GM18951 (cell line): ENCODE results near the gene SPSB3.

ENCODE experiments used
- POLR2A ChIP-seq: IDR thresholded peaks from 4 replicates; pipeline ENCODE4 v1.6.1; 2011; ENCODE audit warnings: mild to moderate bottlenecking; ENCODE audit not compliant: insufficient read length, insufficient read depth; ENCODE audit errors: extremely low read depth
- in situ Hi-C: fragments of 300-500 bp; cut with MboI; formaldehyde crosslinking; loops from one replicate; pipeline ENCODE4 v1.12.0; 2022; ENCODE audit warnings: low sequenced_read_pairs, mixed read lengths, inconsistent platforms; ENCODE audit not compliant: unreplicated experiment

The SPSB3 gene

DNA sequence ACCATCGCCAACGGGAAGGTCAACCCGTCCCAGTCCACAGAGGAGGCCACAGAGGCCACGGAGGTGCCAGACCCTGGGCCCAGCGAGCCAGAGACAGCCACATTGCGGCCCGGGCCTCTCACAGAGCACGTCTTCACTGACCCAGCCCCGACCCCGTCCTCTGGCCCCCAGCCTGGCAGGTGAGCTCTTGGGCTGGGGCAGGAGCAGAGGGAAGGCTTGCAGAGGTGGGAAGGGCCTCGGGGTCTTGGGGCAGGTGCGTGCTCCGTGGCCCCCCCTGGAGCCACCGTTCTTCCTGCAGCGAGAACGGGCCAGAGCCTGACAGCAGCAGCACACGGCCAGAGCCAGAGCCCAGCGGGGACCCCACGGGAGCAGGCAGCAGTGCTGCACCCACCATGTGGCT lies 16.1 kb downstream of the SPSB3 start:
- TF ChIP-seq POLR2A: no peak
- in situ Hi-C loops: no loop called here

DNA sequence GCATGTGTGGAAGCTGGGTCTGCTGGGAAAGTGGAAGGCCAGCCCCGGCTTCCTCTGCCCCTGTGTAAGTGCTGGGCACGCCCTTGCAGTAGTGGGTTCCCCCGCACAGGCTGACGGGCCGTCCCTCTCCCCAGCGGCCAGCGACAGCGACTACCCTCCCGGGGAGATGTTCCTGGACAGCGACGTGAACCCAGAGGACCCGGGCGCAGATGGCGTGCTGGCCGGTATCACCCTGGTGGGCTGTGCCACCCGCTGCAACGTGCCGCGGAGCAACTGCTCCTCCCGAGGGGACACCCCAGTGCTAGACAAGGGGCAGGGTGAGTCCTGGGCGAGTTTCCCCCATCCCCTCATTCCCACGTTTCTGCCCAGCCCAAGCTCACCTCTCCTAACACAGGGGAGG lies 16.5 kb downstream of the SPSB3 start:
- TF ChIP-seq POLR2A: no peak
- in situ Hi-C loops: no loop called here

DNA sequence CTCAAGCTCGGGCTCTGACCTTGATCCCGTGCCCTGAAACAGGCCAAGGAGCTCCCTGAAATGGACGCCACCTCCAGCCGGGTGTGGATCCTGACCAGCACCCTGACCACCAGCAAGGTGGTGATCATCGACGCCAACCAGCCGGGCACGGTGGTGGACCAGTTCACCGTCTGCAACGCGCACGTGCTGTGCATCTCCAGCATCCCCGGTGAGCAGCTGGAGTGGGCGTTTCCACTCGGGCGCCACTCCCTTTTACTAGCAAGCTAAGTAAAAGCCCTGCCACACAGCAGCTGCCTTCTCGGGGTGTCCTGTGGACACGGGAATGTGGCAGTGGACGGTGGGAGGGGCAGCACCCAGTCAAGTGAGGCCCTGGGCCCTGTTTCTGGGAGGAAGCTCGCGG lies 17.4 kb downstream of the SPSB3 start:
- in situ Hi-C loops: no loop called here

DNA sequence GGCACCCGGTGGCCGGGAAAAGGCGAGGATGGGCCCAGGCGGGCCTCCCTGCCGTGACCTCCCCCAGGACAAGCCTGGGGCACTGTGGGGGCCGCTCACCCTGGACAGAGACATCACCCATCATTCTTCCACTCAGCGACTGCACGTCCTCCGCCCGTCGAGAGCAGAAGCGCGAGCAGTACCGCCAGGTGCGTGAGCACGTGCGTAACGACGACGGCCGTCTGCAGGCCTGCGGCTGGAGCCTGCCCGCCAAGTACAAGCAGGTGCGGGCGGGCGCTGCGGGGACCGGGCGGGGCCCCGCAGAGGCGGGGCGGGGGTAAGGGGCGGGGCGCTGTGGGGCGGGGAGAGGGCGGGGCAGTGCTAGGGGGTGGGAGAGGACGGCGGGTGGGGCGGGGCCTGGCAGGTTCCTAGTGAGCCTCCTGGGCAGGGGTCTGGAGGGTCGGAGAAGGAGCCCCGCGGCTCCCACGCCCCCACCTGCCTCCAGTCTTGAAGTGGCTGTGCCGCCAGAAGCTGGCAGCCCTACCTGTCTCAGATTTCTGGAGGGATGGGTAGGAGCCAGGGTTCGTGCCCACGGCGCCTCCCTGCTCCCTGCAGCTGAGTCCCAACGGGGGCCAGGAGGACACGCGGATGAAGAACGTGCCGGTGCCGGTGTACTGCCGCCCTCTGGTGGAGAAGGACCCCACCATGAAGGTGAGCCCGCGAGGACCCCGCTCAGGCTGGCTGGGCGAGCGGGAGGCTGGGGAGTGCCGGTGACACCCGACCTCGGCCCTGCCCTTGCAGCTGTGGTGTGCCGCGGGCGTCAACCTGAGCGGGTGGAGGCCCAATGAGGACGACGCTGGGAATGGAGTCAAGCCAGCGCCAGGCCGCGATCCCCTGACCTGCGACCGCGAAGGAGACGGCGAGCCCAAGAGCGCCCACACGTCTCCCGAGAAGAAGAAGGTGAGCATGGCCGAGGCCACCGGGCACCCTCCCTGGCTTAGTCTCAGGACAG lies 18.6 kb downstream of the SPSB3 start:
- no peak for TF ChIP-seq POLR2A

More for the DNA sequence above, 17.4 kb downstream of the SPSB3 start:
- TF ChIP-seq POLR2A: no peak

DNA sequence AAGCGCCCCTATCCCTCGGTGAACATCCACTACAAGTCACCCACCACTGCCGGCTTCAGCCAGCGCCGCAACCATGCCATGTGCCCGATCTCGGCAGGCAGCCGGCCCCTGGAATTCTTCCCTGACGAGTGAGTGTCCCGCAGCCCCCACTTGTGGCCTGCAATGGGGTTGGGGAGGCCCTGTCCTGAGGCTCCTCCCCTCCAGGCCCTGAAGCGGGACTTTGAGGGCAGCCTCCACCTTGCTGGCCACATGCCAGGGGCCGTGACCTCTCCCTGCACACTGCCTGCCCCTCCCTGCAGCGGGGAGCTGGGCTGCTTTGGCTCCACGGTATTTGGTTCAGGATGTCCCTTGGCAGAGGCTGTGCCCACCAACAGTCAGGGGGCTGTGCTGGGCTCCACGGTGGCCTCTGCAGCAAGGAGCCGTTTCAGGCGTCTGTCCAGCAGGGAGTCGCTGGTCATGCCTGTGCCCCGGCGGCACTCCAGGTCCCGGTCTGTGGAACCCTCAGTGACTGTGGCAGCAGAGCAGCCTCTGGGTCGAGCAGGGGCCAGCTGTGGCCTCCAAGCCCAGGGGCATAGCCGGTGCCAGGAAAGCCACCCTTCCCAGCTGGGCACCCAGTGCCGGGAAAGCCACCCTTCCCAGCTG lies 19.4 kb downstream of the SPSB3 start:
- in situ Hi-C loops: no loop called here
- no peak for TF ChIP-seq POLR2A

More for the DNA sequence above, 18.6 kb downstream of the SPSB3 start:
- in situ Hi-C loops: no loop called here

DNA sequence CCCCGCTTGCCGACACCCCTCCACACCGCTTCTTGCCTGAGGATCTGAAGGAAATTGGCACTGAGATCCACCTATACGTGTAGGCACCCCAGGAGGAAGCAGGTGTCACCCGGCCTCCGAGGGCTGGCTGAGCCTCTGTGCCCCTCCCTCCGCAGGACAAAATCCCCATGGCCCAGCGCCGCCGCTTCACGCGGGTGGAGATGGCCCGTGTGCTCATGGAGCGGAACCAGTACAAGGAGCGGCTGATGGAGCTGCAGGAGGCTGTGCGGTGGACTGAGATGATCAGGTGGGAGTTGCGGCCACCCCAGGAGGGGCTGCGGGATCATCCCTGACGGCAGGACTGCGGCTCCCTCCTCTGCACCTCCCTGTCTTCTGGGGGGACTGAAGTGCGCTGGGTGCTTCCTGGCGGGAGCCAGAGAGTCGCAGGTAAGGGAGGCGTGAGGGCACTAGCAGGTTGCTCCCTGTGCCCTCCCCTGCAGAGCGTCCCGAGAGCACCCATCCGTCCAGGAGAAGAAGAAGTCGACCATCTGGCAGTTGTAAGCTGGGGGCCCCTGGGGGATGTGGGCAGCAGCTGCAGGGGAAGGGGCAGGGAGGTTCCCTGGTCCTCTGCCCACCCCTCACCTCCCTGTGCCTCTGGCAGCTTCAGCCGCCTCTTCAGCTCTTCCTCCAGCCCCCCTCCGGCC lies 20.0 kb downstream of the SPSB3 start:
- no peak for TF ChIP-seq POLR2A
- in situ Hi-C loops: no loop called here

DNA sequence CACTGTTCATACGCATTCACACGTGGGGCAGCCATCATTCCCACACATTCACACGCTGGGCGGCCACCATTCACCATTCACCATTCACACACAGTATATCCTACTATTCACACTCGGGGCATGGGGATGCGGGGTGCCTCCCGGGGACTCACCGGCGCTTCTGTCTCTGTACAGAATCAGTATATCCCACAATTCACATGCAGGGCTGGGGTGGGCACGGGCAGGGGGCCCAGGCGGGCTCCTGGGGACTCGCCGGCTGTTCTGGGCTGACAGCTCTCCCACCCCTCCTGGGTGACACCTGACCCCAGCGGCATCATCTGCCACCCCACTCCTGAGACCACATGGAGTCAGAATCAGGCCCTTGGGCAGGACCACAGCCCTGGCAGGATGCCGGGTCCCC lies 20.6 kb downstream of the SPSB3 start:
- TF ChIP-seq POLR2A: no peak
- in situ Hi-C loops: no loop called here

DNA sequence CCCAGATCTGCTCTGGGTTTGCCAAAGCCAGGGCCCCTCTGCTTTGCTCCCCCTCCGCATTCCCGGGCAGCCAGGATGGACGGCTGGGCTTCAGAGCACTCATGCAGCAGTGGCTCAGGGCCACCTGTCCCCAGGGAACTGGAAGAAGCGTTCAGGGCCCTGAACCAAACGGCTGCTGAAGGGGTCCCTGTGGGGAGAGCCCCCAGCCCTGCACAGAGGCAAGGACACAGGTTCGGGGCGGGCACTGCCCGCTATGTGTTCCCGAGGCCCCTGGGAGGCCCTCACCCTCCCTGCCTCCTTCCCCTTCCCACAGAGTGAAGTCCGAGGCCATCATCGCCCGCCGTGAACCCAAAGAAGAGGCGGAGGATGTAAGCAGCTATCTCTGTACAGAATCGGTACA lies 21.5 kb downstream of the SPSB3 start:
- no peak for TF ChIP-seq POLR2A
- in situ Hi-C loops: no loop called here

DNA sequence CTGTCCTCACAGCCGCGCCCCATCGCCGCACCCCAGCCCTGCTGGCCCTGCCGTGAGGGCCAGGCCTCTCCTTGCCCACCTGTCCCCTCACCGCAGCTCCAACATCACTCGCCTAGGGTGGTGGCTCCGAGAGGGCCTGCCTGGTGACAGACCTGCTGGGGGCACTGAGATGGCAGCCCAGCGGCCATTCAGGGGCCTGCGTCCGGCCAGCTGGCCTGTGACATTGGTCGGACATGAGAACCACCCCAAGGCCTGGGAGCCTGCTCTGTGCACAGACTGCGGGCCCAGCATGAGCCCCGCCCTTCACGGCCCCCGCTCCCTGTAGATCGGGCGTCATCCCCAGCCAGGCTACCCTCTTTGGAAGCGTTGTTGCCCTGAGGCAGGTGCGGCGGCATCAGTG lies 22.9 kb downstream of the SPSB3 start:
- TF ChIP-seq POLR2A: no peak

DNA sequence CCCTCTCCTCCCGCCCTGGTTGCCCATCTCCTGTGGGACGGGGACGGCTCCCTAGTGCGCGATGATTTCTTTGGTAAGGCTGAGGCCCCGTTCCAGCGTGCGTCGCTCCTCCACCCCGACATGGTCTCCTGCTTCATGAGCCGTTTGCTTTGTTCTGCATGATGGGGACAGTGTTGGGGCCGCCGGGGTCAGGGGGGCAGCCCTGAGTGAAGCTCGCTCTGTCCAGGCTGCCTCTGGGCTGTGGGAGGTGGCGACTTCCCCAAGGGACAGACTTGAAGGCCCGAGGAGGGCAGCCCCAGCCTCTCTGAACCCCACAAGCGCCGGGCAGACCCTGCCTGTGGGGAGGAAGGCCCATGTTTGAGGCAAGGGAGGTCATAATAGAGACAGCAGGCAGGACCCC lies 23.4 kb downstream of the SPSB3 start:
- in situ Hi-C loops: no loop called here

More for the DNA sequence above, 22.9 kb downstream of the SPSB3 start:
- in situ Hi-C loops: no loop called here

DNA sequence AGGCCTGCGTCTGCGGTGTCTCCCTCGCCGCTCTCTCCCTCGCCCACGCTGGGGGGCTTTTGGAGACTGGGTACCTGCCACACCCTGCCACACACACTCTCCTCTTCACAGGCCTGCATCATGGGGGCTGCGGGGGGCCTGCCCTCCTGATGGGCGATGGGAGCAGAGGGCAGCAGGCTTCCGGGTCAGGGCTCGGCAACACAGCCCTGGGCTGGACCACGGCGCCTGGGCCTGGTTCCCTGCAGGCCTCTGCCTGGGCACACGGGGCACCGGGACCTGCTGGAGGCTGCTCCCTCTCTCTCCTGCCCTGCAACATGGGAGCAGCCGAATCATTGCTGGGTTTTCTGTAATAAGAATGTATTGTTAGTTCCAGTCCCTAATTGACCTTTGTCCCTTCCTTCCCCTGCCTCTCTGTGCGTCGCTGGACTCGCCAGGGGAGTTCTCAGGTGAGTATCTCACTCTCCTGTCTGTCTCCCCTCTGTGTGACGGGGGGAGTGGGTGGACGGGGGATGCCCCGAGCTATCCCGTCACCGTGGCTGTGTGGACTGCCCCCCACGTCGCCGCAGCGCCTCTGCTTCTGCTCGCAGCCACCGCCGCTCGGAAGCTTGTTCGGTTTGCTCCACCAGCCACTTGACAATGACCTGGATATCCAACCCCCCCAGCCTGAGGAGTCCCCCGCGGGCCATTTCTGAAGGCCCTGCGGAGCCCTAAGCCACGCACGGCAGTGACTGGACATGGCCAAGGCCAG lies 24.5 kb downstream of the SPSB3 start:
- TF ChIP-seq POLR2A: no peak
- in situ Hi-C loops: no loop called here

More for the DNA sequence above, 23.4 kb downstream of the SPSB3 start:
- no peak for TF ChIP-seq POLR2A

DNA sequence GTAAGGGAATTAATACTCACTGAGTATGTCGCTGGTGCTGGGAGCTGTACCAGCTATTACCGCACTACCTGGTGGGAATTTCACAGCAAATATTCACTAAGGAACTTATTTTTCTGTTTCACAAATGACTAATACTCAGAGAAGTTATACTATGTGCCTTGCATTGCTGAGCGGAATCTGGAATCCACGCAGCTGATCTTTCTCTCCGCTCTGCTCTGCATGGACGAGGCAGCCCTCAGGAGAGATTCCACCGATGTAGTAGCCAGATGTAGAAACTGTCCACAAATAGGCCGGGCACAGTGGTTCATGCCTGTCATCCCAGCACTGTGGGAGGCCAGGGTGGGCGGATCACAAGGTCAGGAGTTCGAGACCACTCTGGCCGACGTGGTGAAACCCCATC lies 28.2 kb downstream of the SPSB3 start:
- in situ Hi-C loops: no loop called here
- no peak for TF ChIP-seq POLR2A

DNA sequence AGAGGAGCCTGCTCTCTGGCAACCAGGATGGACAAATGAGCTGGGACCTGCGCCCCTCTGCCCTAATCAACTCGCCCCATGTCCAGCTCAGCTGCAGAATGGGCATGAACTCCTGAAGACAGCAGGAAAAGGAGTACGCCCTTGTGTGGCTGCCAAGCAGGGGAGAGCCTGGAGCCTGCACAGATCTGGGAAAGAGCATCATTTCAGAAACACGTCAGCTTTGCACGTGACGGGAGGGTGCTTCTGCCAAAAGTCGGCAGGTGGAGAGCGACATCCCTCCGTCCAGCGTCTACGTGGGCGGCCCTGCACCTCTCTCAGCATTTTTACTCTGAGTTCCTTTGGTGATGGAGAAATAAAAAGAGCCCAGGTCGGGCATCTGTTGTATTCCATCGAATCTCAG lies 29.5 kb downstream of the SPSB3 start:
- TF ChIP-seq POLR2A: no peak
- in situ Hi-C loops: no loop called here
